AG09309 (cell line): ENCODE data around the gene CDK5RAP2.
"Not testable (repeated sequence)": the region's sequence is repeated elsewhere in the genome, so short reads cannot be mapped to it uniquely, and the experiment has no call there.

ENCODE experiments used
- DNase-seq: peaks from one replicate; pipeline ENCODE4 v3.0.0-alpha.2; 2010; ENCODE audit warnings: low read depth
- H3K4me3 ChIP-seq: 2 replicates; pipeline ENCODE4 v1.5.1; 2011; ENCODE audit warnings: mild to moderate bottlenecking, low read depth, low read length, moderate library complexity; ENCODE audit not compliant: control insufficient read depth
- TF ChIP-seq, protein P1 (sequence below): IDR thresholded peaks from 2 replicates; pipeline ENCODE4 v1.5.1; 2011; ENCODE audit warnings: mild to moderate bottlenecking, low read depth, low read length, inconsistent platforms; ENCODE audit not compliant: insufficient read depth, control insufficient read depth; ENCODE audit errors: missing control alignments

CDK5RAP2 gene

GRCh38 chr9:120464887-120465421 is 115.0 kb downstream of the CDK5RAP2 start:
- no peak overlapping the region for H3K4me3 ChIP-seq
- TF ChIP-seq, protein P1, sequence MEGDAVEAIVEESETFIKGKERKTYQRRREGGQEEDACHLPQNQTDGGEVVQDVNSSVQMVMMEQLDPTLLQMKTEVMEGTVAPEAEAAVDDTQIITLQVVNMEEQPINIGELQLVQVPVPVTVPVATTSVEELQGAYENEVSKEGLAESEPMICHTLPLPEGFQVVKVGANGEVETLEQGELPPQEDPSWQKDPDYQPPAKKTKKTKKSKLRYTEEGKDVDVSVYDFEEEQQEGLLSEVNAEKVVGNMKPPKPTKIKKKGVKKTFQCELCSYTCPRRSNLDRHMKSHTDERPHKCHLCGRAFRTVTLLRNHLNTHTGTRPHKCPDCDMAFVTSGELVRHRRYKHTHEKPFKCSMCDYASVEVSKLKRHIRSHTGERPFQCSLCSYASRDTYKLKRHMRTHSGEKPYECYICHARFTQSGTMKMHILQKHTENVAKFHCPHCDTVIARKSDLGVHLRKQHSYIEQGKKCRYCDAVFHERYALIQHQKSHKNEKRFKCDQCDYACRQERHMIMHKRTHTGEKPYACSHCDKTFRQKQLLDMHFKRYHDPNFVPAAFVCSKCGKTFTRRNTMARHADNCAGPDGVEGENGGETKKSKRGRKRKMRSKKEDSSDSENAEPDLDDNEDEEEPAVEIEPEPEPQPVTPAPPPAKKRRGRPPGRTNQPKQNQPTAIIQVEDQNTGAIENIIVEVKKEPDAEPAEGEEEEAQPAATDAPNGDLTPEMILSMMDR, result no peak
- DNase-seq, result no peak

GRCh38 chr9:120464176-120464886 is 115.6 kb downstream of the CDK5RAP2 start:
- H3K4me3 ChIP-seq, result no peak overlapping the region
- DNase-seq, result no peak
- TF ChIP-seq, protein P1, result no peak

GRCh38 chr9:120463765-120464164 is 116.2 kb downstream of the CDK5RAP2 start:
- TF ChIP-seq, protein P1, result no peak
- no peak for DNase-seq
- H3K4me3 ChIP-seq, result no peak overlapping the region

- DNase-seq, H3K4me3 ChIP-seq: not testable (repeated sequence)
Measured at GRCh38 chr9:120461677-120462076, 118.3 kb downstream of the CDK5RAP2 start.

- no peak for DNase-seq
- TF ChIP-seq, protein P1, result no peak
- H3K4me3 ChIP-seq, result no peak overlapping the region
Measured at GRCh38 chr9:120456218-120456617, 123.7 kb downstream of the CDK5RAP2 start.

DNA sequence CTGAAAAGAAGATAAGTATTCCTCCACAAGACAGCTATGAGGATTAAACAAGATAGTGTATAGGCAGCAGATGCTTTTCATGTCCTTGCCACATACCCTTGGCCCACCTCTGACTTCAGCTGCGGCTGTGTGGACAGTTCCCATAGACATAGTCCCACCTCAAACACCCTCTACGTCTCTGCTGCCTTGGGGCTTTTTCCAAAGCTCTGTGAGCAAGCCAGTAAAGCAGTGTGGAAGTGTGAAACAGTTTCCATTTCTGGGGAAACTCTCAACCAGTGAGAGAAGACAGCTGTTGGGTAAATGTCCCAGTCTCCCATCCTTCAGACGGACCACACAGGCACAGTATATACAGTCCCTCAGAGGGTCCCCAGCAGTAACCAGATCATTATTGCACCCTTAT is 125.5 kb downstream of the CDK5RAP2 start:
- TF ChIP-seq, protein P1, result no peak
- H3K4me3 ChIP-seq, result no peak overlapping the region
- DNase-seq, result no peak

- no peak overlapping the region for H3K4me3 ChIP-seq
- no peak for DNase-seq
- TF ChIP-seq, protein P1, result no peak
Measured at GRCh38 chr9:120453792-120454191, 126.2 kb downstream of the CDK5RAP2 start.
